Stimulated activated naive B cell treated with anti-CD40 and anti-IgM and Interleukin-4, amounts not matched to agents 10 μg/mL and 1 μg/mL and 100 μg/mL, for 72 hours (primary cell): ENCODE results near the gene PTPN4.
"Not testable (repeated sequence)": the region's sequence is repeated elsewhere in the genome, so short reads cannot be mapped to it uniquely, and the experiment has no call there.

Source experiments
- ATAC-seq, 2 donors: fragments of 150-1000 bp; cut with Tn5 transposase; replicated peaks; 2 replicates each; pipeline ENCODE4 v1.10.0; 2021; ENCODE audit warnings: moderate library complexity in 1 of 2
- DNase-seq: peaks from one replicate; pipeline ENCODE4 v3.0.0; 2021
- H3K27ac Mint-ChIP-seq: one replicate; pipeline ENCODE4 v1.8.0; 2022; ENCODE audit warnings: mild to moderate bottlenecking, mixed read lengths
- H3K27me3 Mint-ChIP-seq, 2 donors: one replicate each; pipeline ENCODE4 v1.8.0; 2022; ENCODE audit warnings: mixed read lengths in 2 of 2
- H3K36me3 Mint-ChIP-seq, 2 donors: one replicate each; pipeline ENCODE4 v1.8.0; 2022; ENCODE audit warnings: mixed read lengths in 2 of 2, mild to moderate bottlenecking in 1 of 2
- H3K4me1 Mint-ChIP-seq, 2 donors: one replicate each; pipeline ENCODE4 v1.8.0; 2022; ENCODE audit warnings: mixed read lengths in 2 of 2, mild to moderate bottlenecking in 1 of 2
- H3K4me3 Mint-ChIP-seq, 2 donors: one replicate each; pipeline ENCODE4 v1.8.0; 2022; ENCODE audit warnings: mild to moderate bottlenecking in 2 of 2, mixed read lengths in 2 of 2, moderate library complexity in 1 of 2
- H3K9me3 Mint-ChIP-seq, 2 donors: one replicate each; pipeline ENCODE4 v1.8.0; 2022; ENCODE audit warnings: mixed read lengths in 2 of 2, mild to moderate bottlenecking in 1 of 2

PTPN4 gene

GRCh38 chr2:119794237-119794636 is 34.5 kb downstream of the PTPN4 start:
- H3K4me1 Mint-ChIP-seq = peaks cover 0 to 9% of the 10 kb centered on the region in 2 donors
- ATAC-seq (no peak), DNase-seq (no peak)
- H3K27me3 Mint-ChIP-seq = no peaks in the 10 kb centered on the region
- no peak overlapping the region for H3K27ac Mint-ChIP-seq
- peaks cover 17 to 45% of the 10 kb centered on the region in 2 donors for H3K36me3 Mint-ChIP-seq
- H3K4me3 Mint-ChIP-seq = no peak overlapping the region
- H3K9me3 Mint-ChIP-seq = peaks cover 12 to 19% of the 10 kb centered on the region in 2 donors

GRCh38 chr2:119795309-119796303 is 35.9 kb downstream of the PTPN4 start:
- ATAC-seq = no peak
- H3K4me3 Mint-ChIP-seq = no peak overlapping the region
- peaks cover 4 to 9% of the 10 kb centered on the region in 2 donors for H3K4me1 Mint-ChIP-seq
- peaks cover 12 to 18% of the 10 kb centered on the region in 2 donors for H3K9me3 Mint-ChIP-seq
- H3K27me3 Mint-ChIP-seq = no peaks in the 10 kb centered on the region
- no peak overlapping the region for H3K27ac Mint-ChIP-seq
- no peak for DNase-seq
- H3K36me3 Mint-ChIP-seq = peaks cover 16 to 39% of the 10 kb centered on the region in 2 donors

- no peak for DNase-seq
- ATAC-seq = no peak
- no peak overlapping the region for H3K4me3 Mint-ChIP-seq
- no peaks in the 10 kb centered on the region for H3K27me3 Mint-ChIP-seq
- peaks cover 17 to 36% of the 10 kb centered on the region in 2 donors for H3K4me1 Mint-ChIP-seq
- H3K36me3 Mint-ChIP-seq = peaks cover 11 to 12% of the 10 kb centered on the region in 2 donors
- peaks cover 4 to 7% of the 10 kb centered on the region in 2 donors for H3K9me3 Mint-ChIP-seq
- no peak overlapping the region for H3K27ac Mint-ChIP-seq
Measured at GRCh38 chr2:119800376-119800902, 40.7 kb downstream of the PTPN4 start.

GRCh38 chr2:119801040-119801439 is 41.3 kb downstream of the PTPN4 start:
- ATAC-seq (no peak), DNase-seq (no peak)
- Mint-ChIP-seq H3K4me3 (no peak overlapping the region), H3K9me3 (peaks cover 4 to 7% of the 10 kb centered on the region in 2 donors), H3K27me3 (no peaks in the 10 kb centered on the region), H3K4me1 (peaks cover 17 to 36% of the 10 kb centered on the region in 2 donors), H3K36me3 (peaks cover 16 to 18% of the 10 kb centered on the region in 2 donors), H3K27ac (no peak overlapping the region)

- Mint-ChIP-seq H3K4me1 (peaks cover 21 to 36% of the 10 kb centered on the region in 2 donors), H3K36me3 (peaks cover 18 to 25% of the 10 kb centered on the region in 2 donors)
- H3K9me3 Mint-ChIP-seq, H3K4me3 Mint-ChIP-seq, DNase-seq, H3K27ac Mint-ChIP-seq, ATAC-seq, H3K27me3 Mint-ChIP-seq: not testable (repeated sequence)
Measured at GRCh38 chr2:119801989-119802388, 42.3 kb downstream of the PTPN4 start.

GRCh38 chr2:119803101-119803500 is 43.4 kb downstream of the PTPN4 start:
- ATAC-seq (no peak), DNase-seq (no peak)
- Mint-ChIP-seq H3K4me1 (peaks cover 20 to 43% of the 10 kb centered on the region in 2 donors), H3K9me3 (peaks cover 4 to 7% of the 10 kb centered on the region in 2 donors), H3K27ac (no peak overlapping the region), H3K4me3 (no peak overlapping the region), H3K36me3 (peaks cover 18 to 25% of the 10 kb centered on the region in 2 donors), H3K27me3 (no peaks in the 10 kb centered on the region)

GRCh38 chr2:119804409-119804808 is 44.7 kb downstream of the PTPN4 start:
- not testable (repeated sequence) for H3K27me3 Mint-ChIP-seq, H3K27ac Mint-ChIP-seq, H3K9me3 Mint-ChIP-seq, H3K4me3 Mint-ChIP-seq, ATAC-seq, DNase-seq
- H3K4me1 Mint-ChIP-seq = peaks cover 18 to 50% of the 10 kb centered on the region in 2 donors
- H3K36me3 Mint-ChIP-seq = peaks cover 18 to 25% of the 10 kb centered on the region in 2 donors

GRCh38 chr2:119808516-119809147 is 48.9 kb downstream of the PTPN4 start:
- Mint-ChIP-seq H3K36me3 (peaks cover 20 to 34% of the 10 kb centered on the region in 2 donors), H3K27ac (no peak overlapping the region), H3K4me3 (no peak overlapping the region), H3K27me3 (no peaks in the 10 kb centered on the region), H3K9me3 (peaks cover 4 to 7% of the 10 kb centered on the region in 2 donors), H3K4me1 (peaks cover 14 to 23% of the 10 kb centered on the region in 2 donors)
- no peak for DNase-seq
- ATAC-seq = no peak

GRCh38 chr2:119809339-119810048 is 49.8 kb downstream of the PTPN4 start:
- peaks cover under 1 to 2% of the 10 kb centered on the region in 2 donors for H3K9me3 Mint-ChIP-seq
- no peak overlapping the region for H3K27ac Mint-ChIP-seq
- ATAC-seq (no peak), DNase-seq (no peak)
- H3K4me1 Mint-ChIP-seq = peaks cover 11 to 21% of the 10 kb centered on the region in 2 donors
- no peaks in the 10 kb centered on the region for H3K27me3 Mint-ChIP-seq
- H3K36me3 Mint-ChIP-seq = peaks cover 17 to 33% of the 10 kb centered on the region in 2 donors
- no peak overlapping the region for H3K4me3 Mint-ChIP-seq

- Mint-ChIP-seq H3K36me3 (peaks cover 11 to 30% of the 10 kb centered on the region in 2 donors), H3K27me3 (no peaks in the 10 kb centered on the region), H3K4me3 (no peak overlapping the region), H3K9me3 (peaks cover 0 to under 1% of the 10 kb centered on the region in 2 donors), H3K4me1 (peaks cover 11 to 20% of the 10 kb centered on the region in 2 donors), H3K27ac (no peak overlapping the region)
- DNase-seq (no peak), ATAC-seq (no peak)
Measured at GRCh38 chr2:119810049-119810630, 50.4 kb downstream of the PTPN4 start.

- Mint-ChIP-seq H3K36me3 (peaks cover 22 to 39% of the 10 kb centered on the region in 2 donors), H3K9me3 (peaks cover 11 to 13% of the 10 kb centered on the region in 2 donors), H3K27ac (no peak overlapping the region), H3K4me3 (no peak overlapping the region), H3K27me3 (no peaks in the 10 kb centered on the region), H3K4me1 (peaks cover 5 to 6% of the 10 kb centered on the region in 2 donors)
- no peak for ATAC-seq
- DNase-seq = no peak
Measured at GRCh38 chr2:119814216-119814615, 54.5 kb downstream of the PTPN4 start.

- H3K27me3 Mint-ChIP-seq = no peaks in the 10 kb centered on the region
Measured at GRCh38 chr2:119818792-119819191, 59.1 kb downstream of the PTPN4 start.

GRCh38 chr2:119819846-119820245 is 60.1 kb downstream of the PTPN4 start:
- H3K9me3 Mint-ChIP-seq = peaks cover 11 to 13% of the 10 kb centered on the region in 2 donors
- H3K36me3 Mint-ChIP-seq = peaks cover 24 to 36% of the 10 kb centered on the region in 2 donors
- DNase-seq = no peak
- H3K27me3 Mint-ChIP-seq = no peaks in the 10 kb centered on the region
- no peak overlapping the region for H3K27ac Mint-ChIP-seq
- ATAC-seq = no peak
- no peak overlapping the region for H3K4me3 Mint-ChIP-seq
- peaks cover 7 to 11% of the 10 kb centered on the region in 2 donors for H3K4me1 Mint-ChIP-seq

More at GRCh38 chr2:119818792-119819191, 59.1 kb downstream of the PTPN4 start:
- Mint-ChIP-seq H3K4me3 (no peak overlapping the region), H3K36me3 (peaks cover 24 to 37% of the 10 kb centered on the region in 2 donors), H3K9me3 (peaks cover 11 to 13% of the 10 kb centered on the region in 2 donors), H3K4me1 (peaks cover 9 to 14% of the 10 kb centered on the region in 2 donors), H3K27ac (no peak overlapping the region)
- DNase-seq = no peak
- ATAC-seq = no peak
